OCI-LY7 (cell line): ENCODE results near the gene RAB40C.

Experiments used
- EZH2phosphoT487 ChIP-seq: fragments of 200-600 bp; sonication (generic); IDR thresholded peaks from 2 replicates; pipeline ENCODE4 v1.6.1; 2018; ENCODE audit warnings: low read depth, borderline replicate concordance, mild to moderate bottlenecking, mixed run types, antibody characterized with exemption, low read length, moderate library complexity, mixed read lengths
- TF ChIP-seq, protein P1 (sequence below): fragments of 200-600 bp; sonication (generic); conservative IDR thresholded peaks from 2 replicates; pipeline ENCODE4 v1.5.1; 2014; ENCODE audit warnings: mild to moderate bottlenecking, antibody characterized with exemption, low read length, moderate library complexity, mixed read lengths

DNA sequence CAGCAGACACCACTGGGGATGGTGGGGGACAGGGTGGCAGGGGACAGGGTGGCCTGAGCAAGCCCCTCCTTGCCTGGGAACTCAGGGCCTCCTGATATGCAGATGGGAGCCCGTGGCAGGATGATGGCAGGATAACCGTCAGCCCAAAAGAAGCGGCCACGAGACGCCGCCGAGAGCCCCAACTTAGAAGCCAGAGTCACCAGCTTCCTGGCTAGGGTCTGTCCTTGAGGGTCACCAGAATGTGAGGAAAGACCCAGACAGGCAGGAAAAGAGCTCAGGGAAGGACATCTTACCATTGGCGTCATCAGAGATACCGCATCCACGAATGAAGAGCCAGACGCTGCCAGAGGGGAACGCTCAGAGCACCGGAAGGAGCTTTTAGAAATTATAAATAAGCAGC is 19.4 kb downstream of the RAB40C start:
- TF ChIP-seq, protein P1, sequence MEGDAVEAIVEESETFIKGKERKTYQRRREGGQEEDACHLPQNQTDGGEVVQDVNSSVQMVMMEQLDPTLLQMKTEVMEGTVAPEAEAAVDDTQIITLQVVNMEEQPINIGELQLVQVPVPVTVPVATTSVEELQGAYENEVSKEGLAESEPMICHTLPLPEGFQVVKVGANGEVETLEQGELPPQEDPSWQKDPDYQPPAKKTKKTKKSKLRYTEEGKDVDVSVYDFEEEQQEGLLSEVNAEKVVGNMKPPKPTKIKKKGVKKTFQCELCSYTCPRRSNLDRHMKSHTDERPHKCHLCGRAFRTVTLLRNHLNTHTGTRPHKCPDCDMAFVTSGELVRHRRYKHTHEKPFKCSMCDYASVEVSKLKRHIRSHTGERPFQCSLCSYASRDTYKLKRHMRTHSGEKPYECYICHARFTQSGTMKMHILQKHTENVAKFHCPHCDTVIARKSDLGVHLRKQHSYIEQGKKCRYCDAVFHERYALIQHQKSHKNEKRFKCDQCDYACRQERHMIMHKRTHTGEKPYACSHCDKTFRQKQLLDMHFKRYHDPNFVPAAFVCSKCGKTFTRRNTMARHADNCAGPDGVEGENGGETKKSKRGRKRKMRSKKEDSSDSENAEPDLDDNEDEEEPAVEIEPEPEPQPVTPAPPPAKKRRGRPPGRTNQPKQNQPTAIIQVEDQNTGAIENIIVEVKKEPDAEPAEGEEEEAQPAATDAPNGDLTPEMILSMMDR, result no peak
- TF ChIP-seq EZH2phosphoT487, result no peak
